Stimulated activated CD8-positive, alpha-beta memory T cell treated with anti-CD3 and anti-CD28 coated beads, Interleukin-15, amount 100 ng/mL, for 48 hours (primary cell): Measurements from ENCODE around the gene OR10D3.
"Not testable (repeated sequence)": the region's sequence is repeated elsewhere in the genome, so short reads cannot be mapped to it uniquely, and the experiment has no call there.

Experiments
- DNase-seq, 2 donors: peaks; one replicate each; pipeline ENCODE4 v3.0.0-alpha.2; 2020; ENCODE audit warnings: low read depth in 2 of 2

OR10D3 gene, protein sequence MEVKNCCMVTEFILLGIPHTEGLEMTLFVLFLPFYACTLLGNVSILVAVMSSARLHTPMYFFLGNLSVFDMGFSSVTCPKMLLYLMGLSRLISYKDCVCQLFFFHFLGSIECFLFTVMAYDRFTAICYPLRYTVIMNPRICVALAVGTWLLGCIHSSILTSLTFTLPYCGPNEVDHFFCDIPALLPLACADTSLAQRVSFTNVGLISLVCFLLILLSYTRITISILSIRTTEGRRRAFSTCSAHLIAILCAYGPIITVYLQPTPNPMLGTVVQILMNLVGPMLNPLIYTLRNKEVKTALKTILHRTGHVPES

DNA sequence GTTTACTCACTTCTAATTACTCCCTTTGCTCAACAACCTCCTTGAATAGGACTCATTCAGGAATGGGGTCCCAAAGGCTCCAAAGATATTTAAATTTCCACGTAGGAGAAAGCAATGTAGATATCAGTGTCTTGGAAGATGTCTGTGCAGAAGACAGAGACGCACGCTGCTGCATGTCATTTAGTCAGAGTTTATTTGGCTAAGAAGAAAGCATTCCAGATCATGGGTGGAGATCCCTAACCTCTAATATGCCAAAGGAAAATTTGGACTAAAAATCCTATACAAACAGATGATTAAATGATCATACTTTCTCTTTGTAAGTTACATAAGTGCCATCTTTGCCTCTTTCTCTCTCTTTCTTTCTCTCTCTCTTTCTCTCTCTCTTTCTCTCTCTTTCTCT lies at the start of gene OR10D3:
Gene OR10D3, plus strand, starts transcription at position 278 of the 400 bp plus-strand sequence. CDS start 1,925 bp downstream, outside the sequence.
- DNase-seq = no peak

DNA sequence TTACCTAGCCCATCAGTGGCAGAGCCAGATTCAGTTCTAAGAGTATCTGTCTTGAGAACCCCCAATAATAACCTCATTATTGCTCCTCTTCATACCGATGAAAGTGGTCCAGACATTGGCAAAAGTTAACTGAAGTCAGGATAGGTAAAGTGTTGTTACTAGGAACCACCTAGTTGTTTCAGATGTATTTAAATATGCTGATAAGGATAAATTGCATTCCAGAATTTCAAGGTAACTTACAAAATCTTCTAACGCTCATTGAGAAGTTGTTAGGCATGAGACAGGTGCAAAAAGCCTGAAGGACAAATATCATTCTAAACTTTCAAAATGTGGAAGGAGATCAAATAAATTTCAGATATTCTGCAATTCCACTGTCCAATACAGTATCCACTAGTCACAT lies 40.1 kb upstream of the OR10D3 start:
- DNase-seq = no peak

DNA sequence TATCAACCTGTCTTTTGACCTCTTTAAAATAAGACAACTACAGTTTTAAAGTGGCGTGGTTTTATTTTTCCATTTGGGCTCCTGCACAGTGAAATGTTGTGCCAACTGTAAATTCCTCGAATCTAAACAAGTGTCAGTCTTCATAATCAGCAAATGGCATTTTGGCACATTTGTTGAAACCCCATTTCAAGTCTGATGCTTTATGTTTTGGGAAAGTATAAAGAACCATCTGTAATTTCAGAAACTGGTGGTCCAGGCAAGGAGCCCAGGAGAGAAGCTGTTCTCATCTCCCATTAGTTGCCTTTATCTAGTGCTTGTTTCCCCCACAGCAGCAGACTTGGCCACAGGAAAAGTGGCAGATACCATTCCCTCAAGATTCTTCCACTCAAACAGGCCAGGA lies 35.2 kb upstream of the OR10D3 start:
- no peak for DNase-seq

DNA sequence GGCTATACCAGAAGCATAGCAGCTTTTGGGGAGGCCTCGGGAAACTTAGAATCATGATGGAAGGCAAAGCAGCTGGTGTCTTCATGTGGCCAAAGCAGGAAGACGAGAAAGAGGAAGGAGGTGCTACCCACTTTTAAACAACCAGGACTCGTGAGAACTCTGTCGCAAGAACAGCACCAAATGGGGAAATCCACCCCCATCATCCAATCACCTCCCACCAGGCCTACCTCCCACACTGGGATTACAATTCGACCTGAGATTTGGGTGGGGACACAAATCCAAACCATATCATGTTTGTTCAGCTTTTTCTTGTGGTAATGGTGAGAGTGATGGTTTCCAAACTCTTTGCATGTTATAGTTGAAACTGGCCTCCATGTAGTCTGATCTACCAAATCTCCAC lies 32.5 kb upstream of the OR10D3 start:
- DNase-seq = no peak

DNA sequence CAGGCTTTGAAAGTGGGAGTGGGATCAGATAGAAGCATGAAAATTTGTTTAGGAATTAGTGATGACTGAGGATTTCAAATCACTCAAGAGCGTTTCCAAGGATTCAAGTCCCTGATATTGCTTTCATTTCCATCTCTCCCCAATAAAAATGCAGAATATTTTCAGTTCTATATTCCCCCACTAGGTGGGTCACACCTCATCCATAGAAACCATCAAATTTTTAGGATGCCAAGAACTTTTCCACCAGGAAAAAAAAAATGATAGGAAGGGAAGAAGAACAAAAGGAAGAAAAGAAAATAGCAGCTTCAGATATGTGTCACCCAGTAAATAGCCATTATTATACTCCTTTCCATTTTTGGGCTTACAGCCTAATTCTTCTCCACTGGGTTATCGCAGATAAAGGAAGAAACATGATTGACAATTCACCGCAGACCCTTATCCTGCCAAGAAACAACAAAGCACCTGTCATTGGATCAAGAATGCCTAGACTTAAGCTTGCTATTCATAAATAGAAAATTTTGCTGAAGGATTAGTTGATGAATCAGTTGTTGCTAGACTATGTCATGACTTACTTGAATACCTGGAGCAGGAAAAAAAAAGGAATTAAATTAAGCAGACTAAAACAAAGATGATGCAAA lies 30.3 kb upstream of the OR10D3 start:
- no peak for DNase-seq

DNA sequence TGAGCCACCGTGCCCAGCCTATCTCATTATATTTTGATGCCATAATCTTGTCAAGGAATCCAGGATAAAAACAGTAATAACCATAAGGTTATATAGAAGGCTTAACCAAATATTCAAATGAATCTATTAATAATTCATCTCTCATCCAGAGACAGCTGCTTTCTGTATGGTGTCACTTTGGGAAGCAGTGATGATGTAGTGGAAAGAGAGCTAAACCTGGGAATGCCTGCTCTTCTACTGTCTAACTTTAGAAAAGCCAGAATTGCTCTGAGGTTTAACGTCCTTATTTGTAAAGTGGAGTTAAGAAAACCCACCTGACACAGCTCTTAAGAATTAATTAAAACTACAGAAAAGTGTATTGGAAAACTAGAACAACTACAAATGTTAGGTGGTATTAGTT lies 29.3 kb upstream of the OR10D3 start:
- no peak for DNase-seq

DNA sequence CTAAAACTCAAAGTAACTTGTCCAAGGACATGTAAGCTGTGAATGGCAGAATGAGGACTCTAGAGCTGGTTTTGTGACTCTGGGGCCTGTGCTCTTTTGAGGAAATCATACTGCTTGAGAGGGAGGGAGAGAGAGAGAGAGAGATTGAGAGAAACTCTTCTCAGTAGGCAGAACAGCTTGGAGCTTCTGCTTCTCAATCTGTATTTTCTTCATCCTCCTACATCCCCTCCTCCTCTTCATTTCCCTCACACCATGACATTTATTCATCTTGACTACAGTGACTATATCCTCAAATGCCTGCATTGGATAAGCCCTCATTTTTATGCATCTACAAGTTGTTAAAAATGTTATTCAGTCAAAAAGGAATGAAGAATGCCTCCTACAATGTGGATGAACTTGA lies 23.7 kb upstream of the OR10D3 start:
- no peak for DNase-seq

DNA sequence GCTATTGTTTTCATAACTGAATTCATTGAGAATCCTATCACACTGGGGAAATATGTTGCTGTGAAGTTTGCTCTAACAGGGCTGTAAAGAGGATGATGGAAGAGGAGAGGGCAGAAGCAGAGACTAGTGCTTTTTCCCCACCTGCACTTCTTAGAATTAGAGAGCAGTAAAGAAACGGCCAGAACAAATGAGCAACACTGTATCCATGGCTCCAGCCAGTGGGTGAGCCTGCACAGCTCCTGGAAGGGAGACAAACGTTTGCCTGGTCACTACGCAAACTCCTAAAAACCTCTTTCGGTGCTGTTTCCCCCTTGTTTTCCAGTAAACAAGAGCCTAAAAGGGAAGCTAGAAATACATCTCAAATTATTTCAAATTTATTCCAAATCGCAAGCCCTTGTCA lies 22.2 kb upstream of the OR10D3 start:
- no peak for DNase-seq

DNA sequence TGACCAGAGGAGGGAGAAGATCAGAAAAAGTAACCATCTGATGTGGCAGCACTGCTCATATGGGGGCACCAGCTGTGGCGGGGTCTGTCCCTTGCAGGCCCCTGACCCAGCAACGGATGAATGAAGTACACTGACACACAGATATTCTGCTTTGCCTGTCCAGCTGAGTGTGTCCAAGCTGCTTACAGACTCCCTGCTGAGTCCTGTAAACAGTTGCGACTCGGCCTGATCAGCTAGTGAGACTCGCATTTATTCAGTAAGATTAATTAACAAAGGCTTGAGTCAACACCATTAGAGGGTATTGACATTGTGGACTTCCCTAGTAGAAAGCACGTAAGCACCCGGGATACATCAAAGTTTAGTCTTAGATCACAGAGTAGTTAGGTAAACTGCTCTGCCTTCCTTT lies 15.3 kb upstream of the OR10D3 start:
- DNase-seq = no peak

DNA sequence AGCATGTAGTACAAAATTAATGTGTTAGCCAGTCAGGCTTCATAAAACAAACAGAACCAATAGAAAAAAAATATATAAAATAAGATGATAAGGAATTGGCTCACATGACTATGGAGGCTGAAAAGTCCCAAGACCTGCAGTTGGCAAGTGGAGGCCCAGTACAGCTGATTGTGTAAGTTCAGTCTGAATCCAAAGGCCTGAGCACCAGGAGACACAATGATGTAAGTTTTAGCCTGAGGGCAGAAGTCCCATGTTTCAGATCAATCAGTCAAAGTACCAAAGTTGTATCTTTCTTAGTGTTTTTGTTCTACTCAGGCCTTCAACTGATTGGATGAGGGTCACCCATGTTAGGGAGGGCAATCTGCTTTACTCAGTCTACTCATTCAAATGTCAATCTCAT lies 14.3 kb upstream of the OR10D3 start:
- DNase-seq = no peak

DNA sequence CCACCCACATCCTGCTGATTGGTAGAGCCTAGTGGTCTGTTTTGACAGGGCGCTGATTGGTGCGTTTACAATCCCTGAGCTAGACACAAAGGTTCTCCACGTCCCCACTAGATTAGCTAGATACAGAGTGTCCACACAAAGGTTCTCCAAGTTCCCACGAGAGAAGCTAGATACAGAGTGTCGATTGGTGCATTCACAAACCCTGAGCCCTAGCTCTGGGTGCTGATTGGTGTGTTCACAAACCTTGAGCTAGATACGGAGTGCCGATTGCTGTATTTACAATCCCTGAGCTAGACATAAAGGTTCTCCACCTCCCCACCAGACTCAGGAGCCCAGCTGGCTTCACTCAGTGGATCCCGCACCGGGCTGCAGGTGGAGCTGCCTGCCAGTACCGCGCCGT lies 12.8 kb upstream of the OR10D3 start:
- DNase-seq = not testable (repeated sequence)

DNA sequence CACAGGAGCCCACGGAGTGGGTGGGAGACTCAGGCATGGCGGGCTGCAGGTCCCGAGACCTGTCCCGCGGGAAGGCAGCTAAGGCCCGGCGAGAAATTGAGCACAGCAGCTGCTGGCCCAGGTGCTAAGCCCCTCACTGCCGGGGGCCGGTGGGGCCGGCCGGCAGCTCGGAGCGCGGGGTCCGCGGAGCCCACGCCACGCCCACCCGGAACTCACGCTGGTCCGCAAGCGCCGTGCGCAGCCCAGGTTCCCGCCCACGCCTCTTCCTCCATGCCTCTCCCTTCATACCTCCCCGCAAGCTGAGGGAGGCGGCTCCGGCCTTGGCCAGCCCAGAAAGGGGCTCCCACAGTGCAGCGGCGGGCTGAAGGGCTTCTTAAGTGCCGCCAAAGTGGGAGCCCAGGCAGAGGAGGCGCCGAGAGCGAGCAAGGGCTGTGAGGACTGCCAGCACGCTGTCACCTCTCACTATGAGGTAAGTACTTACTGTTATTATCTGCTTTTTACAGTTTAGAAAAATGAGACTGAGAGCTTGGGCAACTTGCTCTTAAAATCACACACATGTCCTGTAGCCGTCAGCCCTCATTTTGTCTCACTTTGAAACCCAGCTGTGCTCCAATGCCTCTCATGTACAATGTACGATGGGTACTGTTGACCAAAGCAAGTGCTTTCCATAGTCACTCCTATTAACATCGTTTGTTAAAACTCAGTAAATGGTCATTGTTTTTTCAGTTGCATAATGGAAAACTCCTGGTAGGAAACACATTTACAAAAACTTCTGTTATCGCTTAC lies 12.2 kb upstream of the OR10D3 start:
- DNase-seq = no peak

DNA sequence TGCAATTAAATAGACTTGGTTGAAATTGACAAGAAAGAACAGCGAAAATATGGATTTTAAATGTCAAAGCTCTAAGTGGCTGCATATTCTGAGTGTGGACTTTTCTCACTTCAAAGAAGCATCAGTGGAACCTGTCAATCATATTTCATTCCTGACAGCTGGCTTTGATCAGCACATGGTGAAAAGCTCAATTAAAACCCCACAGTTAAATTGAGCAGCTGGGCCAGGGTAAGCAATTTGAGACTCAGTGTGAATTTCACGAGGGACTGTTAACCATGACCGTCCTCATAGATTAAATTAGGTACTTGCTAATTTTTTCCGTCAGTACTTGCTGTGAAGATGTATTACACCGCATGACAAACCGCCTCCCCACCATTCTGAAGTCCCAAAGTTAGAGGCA lies 11.0 kb upstream of the OR10D3 start:
- no peak for DNase-seq

DNA sequence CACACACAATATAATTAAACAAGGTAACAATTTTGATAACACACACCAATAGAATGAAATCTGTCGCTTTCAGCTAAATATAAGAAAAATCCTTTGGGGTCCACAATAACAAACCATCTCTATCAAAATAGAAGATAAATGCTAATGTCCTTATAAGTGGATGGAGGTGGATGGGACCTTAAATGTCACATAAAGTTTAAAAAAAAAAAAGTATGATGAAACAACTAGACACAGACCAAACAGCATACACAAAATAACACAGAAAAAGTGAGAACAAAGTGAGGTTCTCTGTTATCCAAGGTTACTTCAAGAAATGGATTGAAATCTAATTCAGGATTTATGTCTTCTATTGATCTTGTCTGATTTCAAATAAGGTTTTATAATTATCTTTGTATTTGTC lies 10.5 kb upstream of the OR10D3 start:
- DNase-seq = no peak

DNA sequence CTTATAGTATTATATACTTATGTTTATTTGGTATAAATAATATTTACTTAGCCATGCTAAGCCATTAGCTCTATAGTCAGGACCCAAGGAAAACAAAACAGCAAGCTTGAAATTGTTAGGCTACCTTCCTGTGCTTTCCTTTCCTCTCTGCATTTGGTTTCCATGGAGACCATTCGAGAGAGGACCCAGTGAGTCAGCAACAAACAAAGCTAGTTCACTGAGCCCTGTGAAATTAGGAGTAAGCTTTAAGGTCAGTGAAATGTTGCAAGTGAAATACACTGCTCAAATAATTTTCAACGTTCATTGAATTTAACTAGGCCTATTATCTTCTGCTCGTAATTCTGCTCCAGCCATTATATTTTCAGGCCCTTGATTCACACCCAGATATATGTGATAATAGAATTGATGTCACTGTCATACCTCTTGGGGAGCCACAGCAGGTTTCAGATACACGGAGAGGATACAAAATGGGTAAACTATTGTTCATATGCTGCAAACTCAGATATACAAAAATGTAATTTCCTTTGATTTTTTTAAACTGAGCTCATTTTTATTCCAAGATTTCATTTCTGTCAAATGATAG lies 9.1 kb upstream of the OR10D3 start:
- DNase-seq = no peak

DNA sequence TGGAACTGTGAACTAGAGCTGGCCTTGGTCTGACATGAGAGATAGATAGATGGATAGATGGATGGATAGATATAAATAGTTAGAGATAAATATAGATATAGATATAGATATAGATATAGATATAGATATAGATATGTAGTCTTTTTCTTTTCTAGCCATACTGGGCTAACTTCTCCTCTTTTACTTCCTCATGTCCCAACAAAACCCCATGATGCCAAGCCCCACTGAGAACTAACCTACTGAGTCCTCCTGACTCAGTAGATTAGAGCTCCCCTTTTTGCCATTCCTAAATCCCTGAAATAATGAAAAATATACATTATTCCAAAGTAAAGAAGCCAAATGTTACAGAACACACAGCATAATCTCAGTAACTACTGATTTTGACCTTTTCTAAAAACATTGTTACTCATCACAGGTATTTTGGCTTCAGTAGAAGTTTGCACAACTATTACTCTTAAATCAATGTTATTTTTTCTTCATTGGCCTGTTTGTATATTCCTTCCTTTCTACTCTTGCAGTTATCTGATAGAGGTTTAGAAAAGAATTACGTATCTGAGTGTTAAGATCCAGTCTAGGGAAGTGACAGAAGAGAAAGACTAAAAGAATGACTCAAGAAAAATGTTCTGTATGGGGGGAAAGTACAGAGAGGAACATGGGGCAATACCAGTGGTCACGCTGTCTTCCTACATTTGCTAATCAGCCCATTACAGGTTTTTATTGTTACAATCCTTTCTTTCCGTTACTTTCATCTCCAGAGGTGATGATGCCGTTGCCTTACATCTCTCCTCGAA lies 6.0 kb upstream of the OR10D3 start:
- no peak for DNase-seq

DNA sequence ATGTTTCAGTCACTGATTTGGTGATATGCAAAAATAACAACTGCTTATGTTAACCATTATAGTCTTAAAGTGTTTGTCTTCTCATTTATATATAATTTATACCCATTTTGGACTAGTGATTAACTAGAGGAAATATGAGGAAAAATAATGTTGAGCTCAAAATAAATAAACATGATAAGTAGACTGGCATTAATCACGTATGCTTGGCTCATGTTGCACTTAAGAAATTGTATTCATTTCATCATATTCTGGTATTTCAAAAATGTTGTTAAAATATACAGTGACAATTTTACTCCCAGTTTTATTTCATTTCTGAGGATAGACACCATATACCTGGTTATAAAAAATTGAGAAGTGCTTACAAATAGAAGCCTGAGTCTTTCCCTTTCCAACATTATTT lies 3.8 kb upstream of the OR10D3 start:
- DNase-seq = no peak

DNA sequence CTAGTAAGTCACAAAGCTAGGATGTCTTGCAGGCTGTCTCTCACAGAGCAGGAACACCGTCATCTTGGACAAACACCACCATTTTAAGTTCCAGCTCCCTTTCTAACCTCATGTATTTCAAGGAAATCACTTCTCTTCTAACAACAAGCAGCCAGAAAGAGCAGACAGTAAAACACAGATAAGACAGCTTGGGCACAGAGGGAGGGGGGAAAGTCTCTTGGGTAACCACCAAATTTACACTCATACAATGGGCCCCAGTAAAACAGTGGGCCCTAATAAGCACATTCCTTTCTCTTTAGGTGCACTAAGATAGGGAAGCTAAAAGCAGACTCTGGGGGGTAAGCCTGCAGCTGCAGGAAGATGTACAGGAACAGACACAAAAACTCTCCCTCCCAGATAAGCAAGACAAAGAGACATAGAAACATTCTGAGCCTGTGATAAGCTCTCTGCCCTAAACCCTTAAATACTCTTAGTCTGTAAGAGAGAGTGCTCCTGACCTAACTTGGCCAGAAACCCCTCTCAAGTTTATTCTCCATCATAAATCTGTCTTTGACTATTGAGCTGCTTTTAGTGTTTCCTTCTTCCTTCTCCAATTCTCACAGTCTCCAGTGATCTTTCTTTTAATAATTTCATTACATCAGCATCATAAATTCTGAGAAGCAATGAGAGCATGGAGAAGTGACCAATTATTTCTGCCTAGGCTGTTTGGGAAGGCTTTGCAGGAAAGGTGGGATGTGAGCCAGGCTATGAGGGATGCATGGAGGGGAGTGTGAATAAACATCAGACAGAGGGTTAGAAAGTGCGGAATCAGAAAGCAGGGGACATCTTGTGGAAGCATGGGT lies 7.4 kb downstream of the OR10D3 start:
- no peak for DNase-seq

DNA sequence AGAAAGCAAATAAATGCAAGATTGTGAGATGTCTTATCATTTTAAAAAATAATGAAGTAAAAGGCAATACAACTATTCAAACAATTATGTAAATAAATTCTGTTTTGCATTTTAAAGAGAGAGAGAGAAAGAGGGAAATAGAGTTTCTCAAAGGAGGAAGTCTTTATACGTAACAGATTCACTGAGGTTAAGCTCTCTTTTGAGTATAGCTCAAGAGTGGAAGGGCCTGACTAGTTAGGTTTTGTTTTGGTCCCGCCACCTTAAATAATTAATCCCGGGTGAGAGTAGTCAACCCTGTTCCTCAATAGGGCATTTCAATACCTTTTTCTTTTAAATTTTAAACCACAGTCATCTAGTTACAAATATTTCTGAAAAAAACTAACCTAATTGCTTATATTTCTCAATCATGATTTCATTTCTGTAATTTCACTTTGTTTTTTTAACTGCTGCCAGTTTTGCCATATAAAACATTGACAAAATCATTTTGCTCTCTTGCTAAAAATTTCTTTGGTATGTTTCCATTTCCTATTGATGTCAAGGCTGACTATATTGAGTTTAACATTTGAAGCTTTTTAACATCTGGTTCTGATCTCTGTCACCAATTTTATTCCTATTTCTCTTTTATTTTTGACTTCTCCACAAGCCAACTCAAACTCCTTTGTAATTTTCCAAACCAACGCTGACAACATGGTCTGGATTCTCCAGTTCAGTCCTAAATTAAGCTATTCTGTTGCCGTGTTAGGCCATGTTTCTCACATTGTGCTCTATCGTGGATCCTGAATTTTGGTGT lies 10.3 kb downstream of the OR10D3 start:
- DNase-seq = no peak
